Activated CD4-positive, alpha-beta T cell treated with anti-CD3 and anti-CD28 coated beads for 48 hours (primary cell): ENCODE results near the gene FOXP1.

ENCODE experiments used
- DNase-seq: peaks from one replicate; pipeline ENCODE4 v3.0.0-alpha.2; 2020

Gene FOXP1

DNA sequence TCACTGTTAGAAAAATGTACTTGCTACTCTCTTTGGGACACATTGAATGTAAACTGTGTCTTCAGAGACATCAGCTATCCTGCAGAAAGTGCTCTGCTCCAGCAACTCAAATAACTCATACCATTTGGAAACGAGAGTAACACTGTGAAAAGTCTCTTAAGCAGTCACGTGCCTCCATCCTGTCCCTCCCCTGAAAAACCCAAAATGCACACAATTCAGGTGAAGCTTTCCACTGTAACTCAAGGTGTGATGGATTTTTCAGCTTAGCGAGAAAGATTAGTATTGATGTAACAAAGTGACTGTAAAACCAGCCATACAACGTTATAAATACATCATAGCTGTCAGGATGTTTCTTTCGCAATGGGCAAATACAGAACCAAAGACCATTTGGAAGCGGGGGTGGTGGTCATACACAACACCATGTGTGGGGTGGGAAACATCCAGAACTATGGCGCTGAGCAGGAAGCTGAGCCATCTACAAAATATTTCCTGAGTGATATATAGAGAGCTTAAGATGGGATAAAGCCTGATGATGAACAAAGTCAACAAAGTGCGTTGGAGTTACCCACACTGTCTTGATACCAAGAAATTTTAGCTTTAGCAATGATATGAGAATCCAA is 332.3 kb downstream of the FOXP1 start:
- DNase-seq: no peak

DNA sequence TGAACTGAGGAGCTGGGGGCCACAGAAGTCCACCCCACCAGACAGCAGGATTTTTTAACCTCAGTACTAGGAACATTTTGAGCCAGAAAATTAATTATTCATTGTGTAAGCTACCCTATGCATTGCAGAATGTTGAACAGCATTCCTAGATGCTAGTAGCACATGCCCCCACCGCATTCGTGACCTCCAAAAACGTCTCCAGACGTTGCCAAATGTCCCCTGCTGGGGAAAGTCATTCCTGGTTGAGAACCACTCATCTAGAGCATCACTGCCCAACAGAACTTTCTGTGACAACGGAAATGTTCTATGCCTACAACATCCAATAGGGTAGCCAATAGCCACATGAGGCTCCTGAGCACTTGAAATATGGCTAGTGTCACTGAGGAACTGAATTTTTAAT is 333.5 kb downstream of the FOXP1 start:
- DNase-seq: no peak

DNA sequence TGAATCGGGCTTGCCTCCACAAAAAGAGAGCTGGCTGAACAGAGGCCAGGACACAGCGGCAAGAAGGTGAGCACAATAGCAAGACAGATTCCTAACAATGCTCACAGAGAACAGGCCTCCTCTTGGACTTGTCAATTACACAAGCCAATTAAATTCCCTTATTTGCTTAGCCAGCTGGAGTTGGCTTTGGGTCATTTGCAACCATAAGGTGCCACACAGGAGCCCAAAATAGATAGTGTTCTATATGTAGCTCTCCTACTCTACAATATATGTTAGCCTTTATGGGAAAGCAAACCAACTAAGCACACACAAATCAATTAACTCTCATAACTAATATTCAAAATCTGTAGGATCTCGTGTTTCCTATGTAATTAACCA is 335.6 kb downstream of the FOXP1 start:
- DNase-seq: no peak

DNA sequence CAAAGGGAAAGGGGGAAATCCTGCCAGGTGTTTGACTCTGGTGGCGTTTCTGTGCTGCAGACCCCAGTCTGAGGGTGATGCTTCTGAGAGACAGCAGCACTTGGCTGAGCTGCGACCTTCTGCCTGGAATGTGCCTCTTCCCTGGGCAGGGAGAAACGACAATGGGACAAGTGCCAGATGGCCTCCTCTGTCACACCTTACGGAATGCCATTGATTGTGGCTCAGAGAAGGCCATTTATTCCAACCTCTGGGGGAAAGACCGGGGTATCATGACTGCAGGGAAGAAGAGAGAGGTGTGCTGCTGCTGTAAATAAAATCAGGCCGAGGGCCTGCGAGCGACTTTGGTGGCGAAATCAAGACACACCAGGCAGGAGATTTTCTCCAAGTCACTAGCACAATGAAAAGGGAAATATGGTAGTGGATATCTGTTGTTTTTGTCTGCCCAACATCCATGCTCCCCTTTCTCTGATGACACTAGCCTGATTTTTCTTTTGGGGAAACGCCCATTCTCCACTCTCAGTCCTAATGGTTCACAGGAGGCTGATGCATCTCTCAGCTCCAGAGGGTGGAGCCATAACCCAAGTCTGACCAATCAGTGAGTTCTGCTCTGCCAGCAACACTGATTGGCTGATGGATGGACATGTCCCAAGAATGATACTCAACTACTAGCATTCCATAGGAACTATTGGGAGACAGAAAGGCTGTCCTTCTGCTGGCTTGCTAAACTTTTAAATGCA is 336.1 kb downstream of the FOXP1 start:
- DNase-seq: no peak

DNA sequence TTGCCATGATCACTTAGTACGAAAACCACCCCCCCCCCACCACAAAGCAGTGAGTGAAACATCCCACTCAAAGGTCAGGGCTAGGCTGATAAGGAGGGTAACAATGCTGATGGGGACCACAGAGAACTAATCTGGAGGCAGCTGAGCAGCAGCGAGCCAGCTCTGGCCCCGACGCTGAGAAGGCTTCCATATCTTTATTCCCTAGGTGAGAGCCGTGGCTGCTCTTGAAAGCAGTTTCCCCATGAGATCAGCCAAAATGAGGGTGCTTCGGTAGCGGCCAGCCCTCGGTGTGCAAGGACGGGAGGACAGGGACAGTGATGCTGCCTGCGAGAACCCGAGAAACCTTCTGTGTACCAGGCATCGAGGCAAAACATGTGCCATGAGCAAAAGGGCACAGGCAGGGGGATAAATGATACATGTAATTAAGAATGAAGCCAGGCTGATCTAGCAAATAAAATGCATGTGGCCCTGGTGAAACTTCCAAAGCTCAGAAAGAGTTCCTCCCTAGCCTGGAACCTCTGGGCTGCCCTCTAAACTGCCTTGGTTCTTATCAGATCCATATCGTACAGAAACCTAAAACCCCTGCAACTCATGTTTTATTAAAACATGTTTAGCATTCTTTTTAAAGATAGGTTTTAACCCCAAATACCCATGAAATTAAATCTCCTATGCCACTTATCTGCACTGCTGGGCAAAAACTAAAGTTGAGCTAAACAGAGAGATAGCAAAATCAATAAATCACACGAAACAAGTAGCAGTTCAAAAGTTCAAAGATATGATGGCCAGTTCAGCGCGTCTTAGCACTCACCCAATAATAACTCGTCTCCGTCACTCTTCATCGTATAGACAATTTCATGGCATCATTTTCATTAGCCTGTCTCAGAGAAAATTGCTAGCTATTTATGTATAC is 337.3 kb downstream of the FOXP1 start:
- no peak for DNase-seq

DNA sequence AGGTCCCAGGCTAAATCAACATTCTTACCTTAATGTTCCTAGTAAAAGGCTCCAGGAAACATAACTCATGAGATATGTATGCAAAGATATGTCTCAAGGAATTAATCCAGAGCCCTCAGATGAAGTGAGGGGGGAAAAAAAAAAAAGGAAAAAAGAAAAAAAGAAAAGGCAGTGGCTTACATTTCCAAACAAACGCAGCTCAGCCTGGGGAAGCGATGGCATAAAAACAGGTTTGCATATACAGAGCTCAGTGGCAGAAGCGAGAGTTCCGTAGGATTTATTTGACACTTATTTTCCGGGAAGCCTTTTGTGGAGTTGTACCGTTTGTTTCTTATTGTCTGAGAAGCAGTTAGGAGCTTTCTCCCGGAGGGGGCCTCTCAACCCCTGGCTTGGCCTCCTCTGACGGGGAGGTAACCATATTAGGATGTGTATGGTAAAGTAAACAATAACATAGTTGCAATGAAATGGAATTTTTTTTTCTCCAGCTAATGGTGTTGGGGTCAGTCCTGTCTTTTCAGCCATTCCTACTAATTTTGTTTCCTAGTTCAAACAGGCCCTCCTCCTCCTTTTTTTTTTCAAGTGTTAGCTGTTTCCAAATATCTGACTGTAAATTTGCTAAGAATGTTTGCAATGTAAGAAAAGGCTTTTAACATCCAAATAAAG is 338.6 kb downstream of the FOXP1 start:
- DNase-seq: no peak

DNA sequence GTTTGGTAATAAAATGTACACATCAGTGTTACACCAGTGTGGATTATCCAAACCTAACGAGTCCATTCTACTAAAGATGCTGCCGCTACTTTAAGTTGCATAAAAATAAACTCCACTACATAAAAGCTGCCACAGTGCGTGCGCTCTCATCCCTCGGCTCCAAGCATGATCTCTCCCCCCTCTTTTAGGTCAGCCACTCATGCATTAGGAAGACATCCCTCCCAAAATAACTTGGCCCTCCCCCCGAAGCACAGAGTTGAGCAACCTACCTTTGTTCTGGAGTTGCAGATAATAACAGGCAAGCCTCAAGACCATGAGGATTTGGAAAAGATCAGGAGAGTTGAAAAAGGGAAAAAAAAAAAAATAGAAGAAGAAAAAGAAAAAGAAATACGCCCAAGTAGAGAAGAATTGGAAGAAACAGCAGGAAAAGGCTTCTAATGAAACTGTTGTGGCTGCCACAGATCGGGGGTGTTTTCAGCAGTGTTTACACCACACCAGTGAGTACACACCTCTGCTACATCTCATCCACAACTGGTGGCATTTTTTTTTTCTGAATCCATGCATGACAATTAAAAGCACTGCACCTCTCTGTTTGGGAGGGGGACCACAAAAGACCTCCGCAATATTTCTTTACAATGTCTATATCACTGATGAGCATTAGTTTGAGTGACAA is 339.2 kb downstream of the FOXP1 start:
- no peak for DNase-seq

DNA sequence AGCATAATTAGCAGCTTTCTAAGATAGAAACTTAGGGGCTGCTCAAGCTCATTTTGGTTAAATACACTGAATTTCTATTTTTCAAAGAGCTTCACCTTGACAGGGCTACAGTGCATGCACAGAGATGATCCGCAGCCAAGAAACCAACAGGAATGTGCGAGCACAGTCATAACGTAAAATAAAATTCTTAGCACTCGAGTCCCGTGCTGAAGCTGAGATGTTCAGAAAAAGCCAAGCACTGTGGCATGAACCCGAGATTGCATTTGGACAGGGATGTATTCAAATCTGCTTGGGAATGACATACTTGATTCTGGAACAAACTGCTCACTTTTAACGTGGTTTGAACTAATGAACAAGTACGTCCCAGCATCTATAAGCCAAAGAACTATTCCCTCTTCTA is 340.3 kb downstream of the FOXP1 start:
- no peak for DNase-seq

DNA sequence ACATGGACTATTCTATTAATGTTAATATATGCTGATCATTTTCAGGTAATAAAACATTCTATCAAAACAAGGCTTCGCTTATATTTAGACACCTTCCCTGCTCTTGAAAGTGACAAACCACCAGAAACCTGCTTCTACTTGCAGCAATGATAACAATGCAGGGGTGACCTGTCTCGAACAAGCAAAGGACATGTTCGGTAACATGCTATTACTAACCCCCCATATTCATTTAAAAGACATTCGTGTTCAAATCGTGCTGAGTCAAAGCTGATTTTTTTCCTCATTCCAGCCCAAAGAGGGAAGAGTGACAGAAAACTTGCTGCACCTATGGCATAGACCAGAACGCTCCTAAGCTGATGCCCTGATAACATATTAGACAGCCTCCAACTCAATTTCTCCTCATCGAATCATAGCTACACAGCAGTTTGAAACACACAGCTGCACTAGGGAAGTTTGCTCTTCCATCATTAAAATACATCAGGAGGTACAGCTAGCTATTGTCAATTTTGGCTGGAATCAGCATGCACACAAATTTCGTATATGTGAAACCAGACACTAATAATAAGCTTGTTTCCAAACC is 341.5 kb downstream of the FOXP1 start:
- no peak for DNase-seq

DNA sequence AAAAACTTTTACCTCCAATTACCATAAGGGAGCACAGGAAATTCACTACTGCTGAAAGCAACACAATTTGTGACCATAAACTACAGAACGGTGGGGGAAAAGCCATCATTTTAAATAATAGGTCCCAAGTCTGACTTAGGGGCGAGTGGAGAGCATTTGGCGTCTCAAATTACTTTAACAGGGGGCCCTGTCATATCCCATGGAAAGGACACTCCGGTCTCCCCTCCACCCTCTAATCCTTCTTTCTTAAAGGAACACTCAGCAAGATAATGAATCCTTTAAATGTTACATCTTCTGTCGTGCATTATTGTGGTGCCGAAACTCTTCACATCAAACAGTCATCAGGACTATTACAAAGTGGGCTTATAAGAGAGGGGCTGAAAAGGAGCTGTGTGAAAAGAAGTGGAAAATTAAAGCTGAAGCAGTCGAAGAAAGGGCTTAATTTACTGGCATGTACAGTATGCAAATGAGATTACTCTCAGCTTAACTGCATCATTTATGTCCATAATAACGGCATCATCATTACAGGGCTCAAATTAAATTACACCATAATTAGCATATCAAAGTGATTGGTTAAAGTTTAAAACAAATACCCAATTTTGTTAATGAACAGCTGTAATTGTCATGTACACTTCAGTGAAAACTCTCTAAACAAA is 342.2 kb downstream of the FOXP1 start:
- DNase-seq: no peak

DNA sequence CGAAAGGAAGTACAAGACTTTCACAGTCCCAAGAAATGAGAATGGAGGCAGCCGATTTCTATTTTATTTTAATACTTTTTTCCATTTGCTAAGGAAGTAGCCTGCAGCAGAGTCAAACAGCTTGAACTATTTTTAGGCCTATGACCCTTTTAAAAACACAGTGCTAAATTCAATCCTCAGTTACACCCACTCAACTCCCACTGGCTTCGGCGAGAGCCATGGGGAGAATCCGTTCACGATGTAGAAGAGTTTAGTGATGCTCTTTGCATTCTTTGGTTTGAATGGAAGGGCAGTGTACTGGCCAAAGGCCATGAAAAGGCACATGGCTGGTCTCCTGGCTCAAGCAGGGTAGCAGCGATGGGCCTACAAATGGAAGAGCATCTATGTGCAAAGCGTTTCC is 343.5 kb downstream of the FOXP1 start:
- no peak for DNase-seq

DNA sequence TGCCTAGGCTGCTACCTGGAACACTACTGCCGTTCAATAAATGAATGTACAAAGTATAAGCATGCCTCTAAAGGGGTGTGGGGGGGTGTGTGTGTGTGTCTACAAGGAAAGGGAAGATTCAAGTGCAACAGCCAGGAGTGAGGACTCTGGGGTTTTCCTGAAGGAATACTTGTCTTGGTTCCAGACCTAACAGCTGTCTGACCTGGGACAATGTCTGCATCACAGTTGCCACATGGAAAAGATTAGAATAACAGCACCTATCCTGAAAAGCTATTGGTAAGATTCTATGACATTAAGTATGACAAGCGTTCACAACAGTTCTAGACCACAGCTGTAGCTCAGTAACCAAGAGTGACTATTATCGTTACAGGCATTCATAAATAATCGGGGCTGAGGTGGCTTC is 345.2 kb downstream of the FOXP1 start:
- DNase-seq: no peak

DNA sequence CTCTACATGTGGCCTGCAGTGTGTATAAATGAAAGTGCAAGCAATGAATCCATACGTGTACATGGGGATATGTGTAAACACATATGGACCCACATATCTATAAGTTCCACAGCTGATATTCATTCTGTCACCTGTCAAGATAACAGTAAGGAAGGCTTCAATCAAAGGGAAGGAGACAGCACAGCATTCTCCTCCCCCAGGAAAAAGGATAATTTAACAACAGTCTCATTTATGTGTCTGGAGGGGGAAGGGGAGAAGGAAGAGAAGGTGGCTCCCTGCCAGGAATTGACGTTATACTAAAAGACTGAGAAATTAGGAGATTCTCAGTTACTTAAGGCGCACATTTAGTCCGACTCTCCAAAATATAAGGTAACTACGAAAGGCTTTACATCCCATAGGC is 345.9 kb downstream of the FOXP1 start:
- no peak for DNase-seq

DNA sequence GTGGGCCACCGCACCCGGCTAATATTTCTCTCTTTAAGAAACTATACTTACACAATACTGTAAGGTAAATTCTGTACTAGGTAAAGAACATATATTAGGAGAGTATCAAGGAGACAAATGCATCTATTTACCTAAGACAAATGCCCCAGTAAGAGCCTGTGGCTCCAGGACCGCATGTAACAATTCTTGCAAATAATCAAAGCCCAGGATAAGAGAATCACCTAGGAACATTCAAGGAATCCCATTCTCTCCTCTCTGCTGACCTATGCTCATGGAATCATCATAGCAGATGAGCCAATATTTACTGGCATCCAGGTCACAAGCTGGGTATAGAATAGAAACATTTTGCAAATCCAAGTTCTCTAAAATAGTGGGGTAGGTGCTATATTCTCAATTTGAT is 347.7 kb downstream of the FOXP1 start:
- DNase-seq: no peak

DNA sequence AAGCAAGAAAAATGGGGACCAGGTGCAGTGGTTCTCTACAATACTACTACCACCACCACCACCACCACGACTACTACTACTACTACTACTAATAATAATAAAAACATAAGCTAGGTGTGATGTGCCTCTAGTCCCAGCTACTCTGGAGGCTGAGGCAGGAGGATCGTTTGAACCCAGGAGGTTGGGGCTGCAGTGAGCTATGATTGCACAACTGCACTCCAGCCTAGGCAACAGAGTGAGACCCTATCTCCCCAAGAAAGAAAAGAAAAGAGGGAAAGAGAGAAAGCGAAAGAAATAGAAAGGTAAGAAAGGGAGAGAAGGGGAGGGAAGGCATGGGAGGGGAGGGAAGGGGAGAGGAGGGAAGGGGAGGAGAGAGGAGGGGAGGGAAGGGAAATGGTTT is 350.6 kb downstream of the FOXP1 start:
- DNase-seq: no peak

DNA sequence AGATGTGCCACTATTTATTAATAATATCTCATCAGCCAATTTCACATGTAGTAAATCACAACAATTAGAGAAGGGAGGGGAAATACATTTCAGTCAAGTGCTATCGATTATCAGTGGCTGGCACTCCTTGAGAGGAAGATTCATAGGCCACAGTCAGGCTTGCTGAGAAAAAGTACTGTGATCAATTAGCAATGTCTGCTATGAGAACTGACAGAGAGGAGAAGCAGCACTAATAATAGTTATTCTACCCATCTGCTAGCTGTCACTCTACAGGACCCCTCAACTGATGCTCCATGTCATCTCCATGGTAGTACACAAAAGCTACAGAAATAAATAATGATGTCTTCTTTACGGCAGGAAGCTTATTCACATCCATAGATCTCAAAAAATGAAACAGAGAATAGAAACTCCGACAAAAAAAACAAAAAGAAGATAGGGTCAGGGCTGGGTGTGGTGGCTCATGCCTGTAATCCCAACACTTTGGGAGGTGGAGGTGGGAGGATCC is 351.3 kb downstream of the FOXP1 start:
- DNase-seq: no peak

DNA sequence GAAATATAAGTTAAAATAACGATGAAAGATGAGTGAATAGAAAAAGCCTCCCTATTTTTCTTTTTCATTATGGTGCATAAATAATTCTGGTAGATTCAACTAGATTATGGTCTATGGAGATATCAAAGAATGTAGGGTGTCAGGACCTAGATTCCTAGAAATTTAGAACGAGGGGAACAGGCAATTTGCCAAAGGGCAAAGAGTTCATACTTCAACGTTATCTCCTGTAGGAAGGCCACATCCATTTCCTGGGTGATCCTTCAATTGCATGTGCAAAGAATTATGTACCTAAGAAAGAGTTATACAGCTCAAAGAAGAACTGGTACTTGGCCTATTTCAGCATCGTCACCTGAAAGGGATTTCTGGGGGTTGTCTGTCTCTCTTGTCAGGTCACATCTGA is 351.8 kb downstream of the FOXP1 start:
- no peak for DNase-seq

DNA sequence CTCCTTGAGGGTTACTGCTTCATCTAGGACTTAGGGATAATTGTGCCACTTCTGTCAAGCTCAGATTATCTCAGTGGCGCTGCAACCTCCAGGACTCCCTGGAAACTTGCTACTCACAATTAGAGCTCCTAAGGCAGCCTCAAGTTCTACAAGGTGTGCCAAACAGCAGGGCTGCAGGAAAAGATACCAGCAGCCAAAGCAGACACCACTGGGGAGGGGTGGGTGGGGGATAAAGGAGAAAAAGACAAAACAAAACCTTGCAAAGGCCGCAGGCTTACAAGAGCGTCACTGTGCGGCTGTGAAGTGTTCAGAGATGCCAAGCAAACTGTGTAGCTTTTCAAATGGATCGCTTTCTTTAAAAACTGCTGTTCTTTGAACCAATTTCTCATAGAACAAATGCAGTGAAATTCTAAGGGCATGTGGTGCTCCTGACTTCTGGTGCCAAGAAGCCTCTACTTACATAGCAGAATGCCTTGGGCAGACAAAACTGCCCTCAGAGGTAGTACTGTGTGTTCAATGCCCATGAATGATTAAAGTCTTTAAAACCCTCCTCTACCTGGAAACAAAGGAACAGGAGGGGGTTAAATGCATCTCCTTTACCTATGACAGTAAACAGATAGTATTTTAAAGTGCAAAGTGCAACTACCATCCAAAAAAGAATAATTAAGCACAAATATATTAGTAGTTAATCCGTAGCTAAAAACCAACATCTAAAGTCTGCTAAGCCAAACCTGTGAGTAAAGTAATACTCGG is 353.4 kb downstream of the FOXP1 start:
- no peak for DNase-seq

DNA sequence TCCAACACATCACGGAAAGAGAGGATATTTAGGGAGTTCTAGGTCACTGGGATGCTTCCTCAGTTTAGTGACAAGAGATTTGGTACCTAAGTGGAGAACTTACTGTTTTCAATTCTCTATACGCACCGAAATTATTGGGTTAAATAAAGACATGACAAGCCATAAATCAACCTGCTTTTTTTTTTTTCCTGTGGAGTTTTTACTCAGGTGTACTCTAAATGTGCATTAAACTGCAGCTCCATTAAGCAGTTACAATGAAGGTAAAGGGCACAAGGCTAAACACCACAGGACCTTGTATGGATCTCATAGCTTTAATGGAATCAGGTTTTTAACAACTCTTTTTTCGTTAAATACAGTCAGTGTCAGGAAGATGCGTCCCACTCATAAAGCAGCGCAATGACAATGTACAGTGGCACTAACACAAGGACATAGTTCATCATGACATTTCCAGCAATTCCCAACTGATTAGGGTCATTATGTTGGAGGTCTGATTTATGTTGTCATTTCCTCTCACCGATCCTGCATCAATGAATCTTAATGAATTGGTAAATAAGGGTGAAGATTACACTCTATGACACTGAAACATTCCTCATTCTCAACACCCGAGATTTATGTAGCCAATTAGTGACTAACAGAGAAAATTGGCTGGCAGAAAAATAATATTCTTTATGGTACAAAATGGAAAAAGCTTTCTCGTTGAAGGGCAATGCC is 355.2 kb downstream of the FOXP1 start:
- no peak for DNase-seq

DNA sequence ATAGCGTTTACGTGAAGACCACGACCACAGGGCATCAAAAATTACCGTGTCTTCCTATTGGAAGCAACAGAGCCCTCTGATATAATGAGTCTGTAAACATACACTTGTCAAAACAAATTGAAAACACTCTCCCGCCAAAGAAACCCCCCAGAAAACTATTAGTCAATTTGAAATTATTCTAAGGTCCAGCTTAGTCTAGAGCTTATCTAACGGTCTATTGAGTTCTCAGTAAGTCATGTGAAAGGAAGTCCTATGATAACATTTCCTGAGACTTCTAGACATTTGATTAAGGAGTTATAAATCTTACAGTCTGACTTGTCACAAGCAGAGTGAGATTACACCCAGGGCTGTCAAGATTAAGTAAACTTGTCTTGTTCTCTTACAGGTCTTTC is 356.3 kb downstream of the FOXP1 start:
- no peak for DNase-seq
